RWPE2 (cell line): ENCODE measurements around the gene TMEM154.

ENCODE experiments used
- ATAC-seq: fragments of 200-7000 bp; cut with Tn5 transposase; 3 replicates; pipeline ENCODE4 v1.9.1; 2021; ENCODE audit warnings: low read depth
- DNase-seq: peaks from one replicate; pipeline ENCODE4 v3.0.0-alpha.2; 2020; ENCODE audit warnings: low spot score
- H3K27ac ChIP-seq: fragments of 450-650 bp; 2 replicates; pipeline ENCODE4 v1.5.1; 2017; ENCODE audit warnings: mild to moderate bottlenecking; ENCODE audit not compliant: poor library complexity, severe bottlenecking
- H3K27me3 ChIP-seq: fragments of 250-450 bp; sonication (Bioruptor Pico); 2 replicates; pipeline ENCODE4 v1.5.1; 2021; ENCODE audit warnings: mild to moderate bottlenecking, moderate library complexity; ENCODE audit not compliant: insufficient read depth, poor library complexity, severe bottlenecking
- H3K36me3 ChIP-seq: fragments of 250-450 bp; sonication (Bioruptor Pico); 2 replicates; pipeline ENCODE4 v1.5.1; 2020; ENCODE audit warnings: low read depth, mild to moderate bottlenecking, moderate library complexity
- H3K4me1 ChIP-seq: fragments of 250-450 bp; sonication (Bioruptor Pico); 2 replicates; pipeline ENCODE4 v1.5.1; 2021; ENCODE audit warnings: mild to moderate bottlenecking, moderate library complexity; ENCODE audit not compliant: insufficient read depth, poor library complexity, severe bottlenecking
- H3K4me3 ChIP-seq: fragments of 250-450 bp; sonication (Bioruptor Pico); 2 replicates; pipeline ENCODE4 v1.5.1; 2021; ENCODE audit warnings: mild to moderate bottlenecking, moderate library complexity; ENCODE audit not compliant: severe bottlenecking
- H3K9me3 ChIP-seq: fragments of 250-450 bp; sonication (Bioruptor Pico); 2 replicates; pipeline ENCODE4 v1.5.1; 2021; ENCODE audit warnings: mild to moderate bottlenecking, moderate library complexity; ENCODE audit not compliant: severe bottlenecking
- TF ChIP-seq, protein P1 (sequence below): fragments of 450-650 bp; IDR thresholded peaks from one replicate; pipeline ENCODE4 v1.5.1; 2017; ENCODE audit warnings: mild to moderate bottlenecking, moderate library complexity; ENCODE audit not compliant: poor library complexity, severe bottlenecking

TMEM154 gene

DNA sequence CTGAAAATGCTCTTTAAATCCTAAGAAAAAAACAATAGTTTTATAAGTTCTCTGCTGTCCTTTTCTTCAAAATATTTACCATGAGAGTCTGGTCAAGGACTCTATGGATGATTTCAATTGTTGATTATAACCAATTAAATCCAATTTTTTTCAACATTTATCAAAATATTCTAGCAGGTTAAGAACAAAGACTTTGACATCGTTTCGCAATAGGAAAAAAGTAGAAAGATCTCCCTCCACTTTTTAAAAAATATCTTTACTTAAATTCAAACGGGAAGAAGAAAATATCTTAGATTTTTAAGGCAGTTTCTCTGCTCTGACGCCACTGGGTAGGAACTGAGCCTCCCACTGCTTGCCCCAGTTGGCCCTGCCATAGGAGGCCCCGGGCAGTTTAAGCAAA, 44.7 kb upstream of the TMEM154 start:
- TF ChIP-seq, protein P1, sequence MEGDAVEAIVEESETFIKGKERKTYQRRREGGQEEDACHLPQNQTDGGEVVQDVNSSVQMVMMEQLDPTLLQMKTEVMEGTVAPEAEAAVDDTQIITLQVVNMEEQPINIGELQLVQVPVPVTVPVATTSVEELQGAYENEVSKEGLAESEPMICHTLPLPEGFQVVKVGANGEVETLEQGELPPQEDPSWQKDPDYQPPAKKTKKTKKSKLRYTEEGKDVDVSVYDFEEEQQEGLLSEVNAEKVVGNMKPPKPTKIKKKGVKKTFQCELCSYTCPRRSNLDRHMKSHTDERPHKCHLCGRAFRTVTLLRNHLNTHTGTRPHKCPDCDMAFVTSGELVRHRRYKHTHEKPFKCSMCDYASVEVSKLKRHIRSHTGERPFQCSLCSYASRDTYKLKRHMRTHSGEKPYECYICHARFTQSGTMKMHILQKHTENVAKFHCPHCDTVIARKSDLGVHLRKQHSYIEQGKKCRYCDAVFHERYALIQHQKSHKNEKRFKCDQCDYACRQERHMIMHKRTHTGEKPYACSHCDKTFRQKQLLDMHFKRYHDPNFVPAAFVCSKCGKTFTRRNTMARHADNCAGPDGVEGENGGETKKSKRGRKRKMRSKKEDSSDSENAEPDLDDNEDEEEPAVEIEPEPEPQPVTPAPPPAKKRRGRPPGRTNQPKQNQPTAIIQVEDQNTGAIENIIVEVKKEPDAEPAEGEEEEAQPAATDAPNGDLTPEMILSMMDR = no peak
- Histone ChIP-seq H3K4me3 (no peak overlapping the region), H3K9me3 (no peaks in the 10 kb centered on the region), H3K4me1 (peaks cover 10% of the 10 kb centered on the region), H3K27ac (no peak overlapping the region), H3K27me3 (no peaks in the 10 kb centered on the region), H3K36me3 (no peaks in the 10 kb centered on the region)
- ATAC-seq (no peak), DNase-seq (no peak)

DNA sequence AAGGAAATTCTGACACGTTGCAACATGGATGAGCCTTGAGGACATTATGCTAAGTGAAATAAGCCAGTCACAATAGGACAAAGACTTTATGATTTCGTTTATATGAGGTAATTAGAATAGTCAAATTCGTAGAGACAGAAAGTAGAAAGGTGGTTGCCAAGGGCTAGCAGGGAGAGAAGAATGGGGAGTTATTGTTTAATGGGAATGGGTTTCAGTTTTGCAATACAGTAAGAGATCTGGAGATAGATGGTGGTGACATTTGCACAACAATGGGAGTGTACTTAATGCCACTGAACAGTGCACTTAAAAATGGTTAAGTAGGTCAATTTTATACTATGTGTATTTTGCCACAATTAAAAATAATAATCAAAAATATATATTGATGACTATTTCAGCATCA, 43.4 kb upstream of the TMEM154 start:
- no peaks in the 10 kb centered on the region for H3K27me3 ChIP-seq
- H3K36me3 ChIP-seq = no peaks in the 10 kb centered on the region
- no peaks in the 10 kb centered on the region for H3K9me3 ChIP-seq
- H3K27ac ChIP-seq = no peak overlapping the region
- no peak overlapping the region for H3K4me3 ChIP-seq
- H3K4me1 ChIP-seq = peaks cover 10% of the 10 kb centered on the region
- ATAC-seq (no peak), DNase-seq (no peak)
- TF ChIP-seq, protein P1 = no peak

DNA sequence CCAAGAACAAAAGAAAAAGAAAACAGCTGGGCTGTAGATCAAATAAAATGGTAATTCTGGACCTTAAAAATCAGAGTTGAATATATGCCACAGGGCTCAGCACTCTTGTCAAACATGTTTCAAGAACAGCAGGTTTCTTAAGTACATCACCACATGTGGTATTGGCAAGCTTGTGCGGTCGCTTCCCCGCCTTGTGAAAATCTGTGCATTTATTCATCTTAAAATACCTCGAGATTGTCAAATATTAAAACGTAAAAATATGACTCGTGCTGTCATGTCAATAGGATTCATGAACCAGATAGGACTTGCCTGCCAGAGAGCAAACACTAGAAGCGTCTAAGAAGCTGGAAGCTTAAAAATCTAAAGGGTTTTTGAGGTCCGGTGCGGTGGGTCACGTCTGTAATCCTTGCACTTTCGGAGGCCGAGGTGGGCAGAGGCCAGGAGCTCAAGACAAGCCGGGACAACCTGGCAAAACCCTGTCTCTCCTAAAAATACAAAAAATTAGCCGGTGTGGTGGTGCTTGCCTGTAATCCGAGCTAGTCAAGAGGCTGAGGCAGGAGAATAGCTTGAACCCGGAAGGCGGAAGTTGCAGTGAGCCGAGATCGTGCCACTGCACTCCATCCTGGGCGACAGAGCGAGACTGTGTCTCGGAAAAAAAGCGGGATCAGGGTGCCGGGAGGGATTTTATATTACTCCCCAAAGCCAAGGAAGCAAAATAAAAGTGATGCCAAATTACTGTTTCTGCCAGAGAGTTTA, 40.2 kb upstream of the TMEM154 start:
- H3K4me3 ChIP-seq = no peak overlapping the region
- ATAC-seq = peak; percentile 41; the same call in 2 of the 3 replicates
- TF ChIP-seq, protein P1 = no peak

DNA sequence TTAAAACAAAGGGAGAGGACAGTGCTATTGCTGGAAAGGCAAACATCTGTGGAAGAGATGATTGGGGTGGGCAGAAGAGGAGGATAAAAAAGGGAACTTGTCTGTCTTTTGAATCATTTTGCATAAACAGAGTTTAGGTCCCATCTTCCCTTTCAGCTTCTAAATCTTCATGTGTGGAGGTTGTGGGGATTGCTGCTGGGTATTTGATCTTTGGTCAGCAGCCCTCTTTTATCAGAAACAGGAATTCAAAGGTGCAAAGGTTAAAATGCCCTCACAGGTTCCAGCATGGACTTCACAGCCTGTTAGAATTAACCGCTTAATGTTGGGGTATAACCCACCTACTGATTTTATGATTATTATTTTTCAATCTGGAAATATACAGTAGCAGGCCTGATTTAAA, 39.5 kb upstream of the TMEM154 start:
- no peak for ATAC-seq

More for the DNA sequence above, 40.2 kb upstream of the TMEM154 start:
- DNase-seq = no peak
- H3K27me3 ChIP-seq = no peaks in the 10 kb centered on the region
- H3K9me3 ChIP-seq = no peaks in the 10 kb centered on the region
- H3K4me1 ChIP-seq = peaks cover 10% of the 10 kb centered on the region
- H3K36me3 ChIP-seq = no peaks in the 10 kb centered on the region
- peak overlapping the region; percentile 6 for H3K27ac ChIP-seq

More for the DNA sequence above, 39.5 kb upstream of the TMEM154 start:
- Histone ChIP-seq H3K36me3 (no peaks in the 10 kb centered on the region), H3K27ac (no peak overlapping the region), H3K9me3 (no peaks in the 10 kb centered on the region), H3K4me1 (peaks cover 10% of the 10 kb centered on the region), H3K27me3 (no peaks in the 10 kb centered on the region), H3K4me3 (no peak overlapping the region)
- TF ChIP-seq, protein P1 = no peak
- no peak for DNase-seq
